ENCODE data around the gene VKORC1L1. TPM values are rescaled to one million over a fixed set of nuclear protein-coding genes. Genes with fewer than 3 reads are reported as not detected.
A peak's percentile ranks its signal among the peaks of the same experiment; 100 is the strongest.
"Not testable (repeated sequence)": the region's sequence is repeated elsewhere in the genome, so short reads cannot be mapped to it uniquely, and the experiment has no call there.

VKORC1L1 gene
- polyA plus RNA-seq, 3 donors from 2014 or later, result 2.9 to 4.6 (median 3.8) TPM

- no peaks in the 10 kb centered on the region for H3K9me3 Mint-ChIP-seq
- H3K4me1 Mint-ChIP-seq, result peaks cover 10 to 17% of the 10 kb centered on the region in 2 donors
- no peak for DNase-seq
- H3K27ac Mint-ChIP-seq, result peak overlapping the region; percentile 90 to 98 (median 94)
- H3K4me3 Mint-ChIP-seq, result peak overlapping the region in 4 of 5 donors; percentile 19 to 94 (median 88)
- peaks cover 0 to 6% (median 4%) of the 10 kb centered on the region in 3 donors for H3K27me3 Mint-ChIP-seq (ENCODE audit: low read depth in 3 of 3)
- H3K36me3 Mint-ChIP-seq, result no peaks in the 10 kb centered on the region
Measured at GRCh38 chr7:65979583-65980477, 107.0 kb downstream of the VKORC1L1 start.

DNA sequence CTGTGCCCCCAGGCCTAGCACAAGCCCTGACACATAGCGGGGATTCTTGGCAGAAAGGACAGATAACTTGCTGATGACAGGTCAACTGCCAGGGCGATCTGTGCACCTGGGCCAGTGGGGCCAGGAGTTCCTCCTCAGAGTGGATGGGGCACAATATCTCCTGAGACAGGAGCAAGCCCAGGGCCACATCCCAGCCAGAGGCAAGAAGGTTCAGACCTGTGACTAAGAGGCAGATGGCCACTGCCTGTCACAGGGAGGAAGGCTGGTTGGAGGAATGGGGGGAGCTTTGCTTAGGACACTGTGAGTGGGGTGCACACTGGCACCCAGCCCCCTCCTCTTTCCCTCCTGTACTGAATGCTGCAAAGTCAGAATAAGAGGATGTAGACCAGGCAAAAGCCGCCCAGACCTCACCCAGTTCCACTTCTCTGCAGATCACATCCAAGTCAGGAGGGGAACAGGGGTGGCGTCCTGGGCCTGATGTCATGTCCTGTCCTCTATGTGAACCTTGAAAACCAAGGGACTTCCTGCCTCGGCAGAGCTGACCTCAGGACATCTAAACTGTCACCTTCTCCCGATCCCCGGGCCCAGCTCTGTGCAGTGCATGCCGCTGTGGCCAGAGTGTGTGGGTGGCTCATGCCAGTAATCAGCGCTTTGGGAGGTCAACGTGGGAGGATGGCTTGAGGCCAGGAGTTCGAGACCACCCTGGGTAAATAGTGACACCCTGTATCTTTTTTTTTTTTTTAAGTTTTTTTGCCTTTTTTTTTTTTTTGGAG is 107.8 kb downstream of the VKORC1L1 start:
- no peaks in the 10 kb centered on the region for H3K9me3 Mint-ChIP-seq
- peak overlapping the region; percentile 87 to 94 (median 89) for H3K4me3 Mint-ChIP-seq
- H3K4me1 Mint-ChIP-seq, result peaks cover 10 to 17% of the 10 kb centered on the region in 2 donors
- no peaks in the 10 kb centered on the region for H3K36me3 Mint-ChIP-seq
- DNase-seq, result peak; percentile 79 to 81 (median 81)
- peaks cover 0 to 6% (median 4%) of the 10 kb centered on the region in 3 donors for H3K27me3 Mint-ChIP-seq (ENCODE audit: low read depth in 3 of 3)
- H3K27ac Mint-ChIP-seq, result peak overlapping the region; percentile 90 to 98 (median 94)

- Mint-ChIP-seq H3K27ac (peak within 1 kb of the TSS; percentile 90 to 98 (median 94)), H3K27me3 (ENCODE audit: low read depth in 3 of 3) (peaks cover 0 to 6% (median 4%) of the 10 kb centered on the region in 3 donors), H3K9me3 (no peaks in the 10 kb centered on the region), H3K4me3 (peak within 1 kb of the TSS; percentile 87 to 94 (median 89)), H3K4me1 (peaks cover 10 to 17% of the 10 kb centered on the region in 2 donors), H3K36me3 (no peaks in the 10 kb centered on the region)
- DNase-seq, result peak; percentile 84 to 85 (median 85)
Measured at GRCh38 chr7:65981965-65982792, 109.3 kb downstream of the VKORC1L1 start, which contains the start of gene GUSB. TSS of gene GUSB (minus strand) at chr7:65982213. CDS start at chr7:65982183, 30 bp downstream.

DNA sequence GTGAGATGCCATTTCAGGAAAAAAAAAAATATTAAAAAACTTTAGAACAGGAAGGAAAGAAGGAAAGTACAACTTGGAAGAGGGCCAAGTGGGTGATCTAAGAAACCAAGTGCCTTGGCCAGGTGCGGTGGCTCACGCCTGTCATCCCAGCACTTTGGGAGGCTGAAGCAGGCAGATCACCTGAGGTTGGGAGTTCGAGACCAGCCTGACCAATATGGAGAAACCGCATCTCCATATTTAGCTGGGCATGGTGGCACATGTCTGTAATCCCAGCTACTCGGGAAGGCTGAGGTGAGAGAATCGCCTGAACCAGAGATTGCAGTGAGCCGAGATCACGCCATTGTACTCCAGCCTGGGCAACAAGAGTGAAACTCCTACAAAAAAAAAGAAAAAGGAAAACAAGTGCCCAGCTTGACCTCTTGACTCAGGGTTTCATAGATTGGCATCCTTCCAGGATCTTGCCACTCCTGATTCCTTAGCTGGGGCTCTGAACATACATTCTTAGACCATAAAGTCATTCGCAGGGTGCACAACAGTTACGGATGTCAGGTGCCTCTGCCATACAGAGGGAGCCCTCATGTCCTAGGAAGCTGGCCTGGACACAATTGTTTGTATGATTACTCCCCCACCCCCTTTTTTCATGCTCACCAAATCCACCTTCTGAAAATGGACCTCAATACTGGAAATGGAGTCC is 111.2 kb downstream of the VKORC1L1 start:
- H3K4me1 Mint-ChIP-seq, result peaks cover 10 to 15% of the 10 kb centered on the region in 2 donors
- peaks cover 0 to 6% (median 6%) of the 10 kb centered on the region in 3 donors for H3K27me3 Mint-ChIP-seq (ENCODE audit: low read depth in 3 of 3)
- peak overlapping the region in 1 of 6 donors; percentile 17 for H3K27ac Mint-ChIP-seq
- no peak for DNase-seq
- no peak overlapping the region for H3K4me3 Mint-ChIP-seq
- H3K9me3 Mint-ChIP-seq, result no peaks in the 10 kb centered on the region
- peaks cover 0 to 4% (median 0%) of the 10 kb centered on the region in 3 donors for H3K36me3 Mint-ChIP-seq

DNA sequence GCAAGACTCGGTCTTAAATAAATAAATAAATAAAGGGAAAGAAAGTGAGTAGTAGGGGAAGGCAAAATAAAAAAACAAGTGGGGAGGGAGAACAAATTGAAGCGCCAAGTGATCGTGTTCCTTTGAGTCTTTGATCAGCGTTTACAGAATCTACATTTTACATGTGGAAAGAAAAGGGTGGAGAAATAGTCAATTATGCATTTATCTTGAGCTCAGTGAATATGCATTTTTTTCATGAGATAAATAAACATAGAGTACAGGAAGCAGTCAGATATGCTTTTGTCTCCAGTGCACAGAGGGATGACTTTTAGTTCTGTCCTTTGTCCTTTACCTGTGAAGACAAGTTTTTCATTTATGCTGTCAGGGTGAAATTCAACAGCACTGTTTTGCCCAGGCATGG is 115.2 kb downstream of the VKORC1L1 start:
- Mint-ChIP-seq H3K4me3 (no peak overlapping the region), H3K9me3 (no peaks in the 10 kb centered on the region), H3K27me3 (ENCODE audit: low read depth in 3 of 3) (peaks cover 0 to 2% (median 2%) of the 10 kb centered on the region in 3 donors), H3K4me1 (no peaks in the 10 kb centered on the region), H3K36me3 (peaks cover 0 to 4% (median 0%) of the 10 kb centered on the region in 3 donors), H3K27ac (no peak overlapping the region)
- DNase-seq, result no peak

DNA sequence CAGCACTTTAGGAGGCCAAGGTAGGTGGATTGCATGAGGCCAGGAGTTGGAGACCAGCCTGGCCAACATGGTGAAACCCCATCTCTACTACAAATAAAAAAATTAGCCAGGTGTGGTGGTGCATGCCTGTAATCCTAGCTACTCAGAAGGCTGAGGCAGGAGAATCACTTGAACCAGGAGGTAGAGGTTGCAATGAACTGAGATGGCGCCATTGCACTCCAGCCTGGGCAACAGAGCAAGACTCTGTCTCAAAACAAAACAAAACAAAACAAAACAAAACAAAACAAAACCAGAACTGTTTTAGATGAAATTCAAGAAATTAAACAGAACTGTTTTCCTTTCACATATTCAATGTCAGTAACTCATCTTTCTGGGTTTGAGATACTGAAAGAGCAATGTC is 115.6 kb downstream of the VKORC1L1 start:
- not testable (repeated sequence) for DNase-seq; H3K4me3 Mint-ChIP-seq; H3K36me3 Mint-ChIP-seq; H3K27me3 Mint-ChIP-seq (ENCODE audit: low read depth in 3 of 3); H3K27ac Mint-ChIP-seq; H3K9me3 Mint-ChIP-seq; H3K4me1 Mint-ChIP-seq

- Mint-ChIP-seq H3K27me3 (ENCODE audit: low read depth in 3 of 3) (peaks cover 0 to 2% (median 2%) of the 10 kb centered on the region in 3 donors), H3K4me1 (no peaks in the 10 kb centered on the region), H3K36me3 (peaks cover 0 to 4% (median 0%) of the 10 kb centered on the region in 3 donors), H3K9me3 (no peaks in the 10 kb centered on the region), H3K27ac (no peak overlapping the region), H3K4me3 (no peak overlapping the region)
- no peak for DNase-seq
Measured at GRCh38 chr7:65989694-65990080, 116.8 kb downstream of the VKORC1L1 start.

DNA sequence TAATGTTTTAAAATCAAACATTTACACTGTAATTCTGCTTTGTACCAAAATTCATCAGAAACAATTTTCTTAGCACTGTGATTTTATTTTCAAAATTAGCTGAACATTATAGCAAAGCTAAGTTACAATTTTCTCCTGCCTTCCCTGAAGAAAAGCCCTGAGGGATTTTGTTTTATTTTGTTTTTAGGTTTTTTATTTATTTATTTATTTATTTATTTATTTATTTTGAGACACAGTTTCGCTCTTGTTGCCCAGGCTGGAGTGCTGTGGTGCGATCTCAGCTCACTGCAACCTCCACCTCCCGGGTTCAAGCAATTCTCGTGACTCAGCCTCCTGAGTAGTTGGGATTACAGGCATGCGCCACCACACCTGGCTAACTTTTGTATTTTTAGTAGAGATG is 119.0 kb downstream of the VKORC1L1 start:
- H3K9me3 Mint-ChIP-seq; H3K4me1 Mint-ChIP-seq; H3K27me3 Mint-ChIP-seq (ENCODE audit: low read depth in 3 of 3); DNase-seq; H3K36me3 Mint-ChIP-seq; H3K27ac Mint-ChIP-seq; H3K4me3 Mint-ChIP-seq: not testable (repeated sequence)

DNA sequence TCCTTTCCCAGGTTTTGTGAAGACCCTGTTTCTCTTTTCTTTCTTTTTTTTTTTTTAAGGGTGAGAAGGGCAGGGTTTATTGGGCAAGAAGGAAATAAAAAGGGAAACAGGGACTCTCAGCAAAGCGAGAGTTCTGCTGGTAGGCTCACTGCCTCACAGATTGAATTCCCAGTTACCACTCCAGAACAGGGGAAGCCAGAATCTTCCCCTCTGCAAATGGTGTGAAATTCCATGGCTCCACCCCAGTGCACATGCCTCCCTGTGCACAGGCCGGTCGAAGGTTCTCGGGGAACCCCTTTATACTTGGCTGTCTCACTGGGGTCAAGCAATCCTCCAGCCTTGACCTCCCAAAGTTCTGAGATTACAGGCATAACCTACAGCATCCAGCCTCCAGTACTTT is 119.7 kb downstream of the VKORC1L1 start:
- H3K27me3 Mint-ChIP-seq (ENCODE audit: low read depth in 3 of 3), result peaks cover 0 to 5% (median 2%) of the 10 kb centered on the region in 3 donors
- H3K4me1 Mint-ChIP-seq, result no peaks in the 10 kb centered on the region
- no peak overlapping the region for H3K27ac Mint-ChIP-seq
- H3K9me3 Mint-ChIP-seq, result no peaks in the 10 kb centered on the region
- H3K36me3 Mint-ChIP-seq, result peaks cover 0 to 4% (median 0%) of the 10 kb centered on the region in 3 donors
- H3K4me3 Mint-ChIP-seq, result no peak overlapping the region
- DNase-seq, result no peak

GRCh38 chr7:65994984-65995383 is 122.1 kb downstream of the VKORC1L1 start:
- not testable (repeated sequence) for H3K4me3 Mint-ChIP-seq; H3K27ac Mint-ChIP-seq; H3K27me3 Mint-ChIP-seq (ENCODE audit: low read depth in 3 of 3); H3K9me3 Mint-ChIP-seq; DNase-seq; H3K36me3 Mint-ChIP-seq; H3K4me1 Mint-ChIP-seq

DNA sequence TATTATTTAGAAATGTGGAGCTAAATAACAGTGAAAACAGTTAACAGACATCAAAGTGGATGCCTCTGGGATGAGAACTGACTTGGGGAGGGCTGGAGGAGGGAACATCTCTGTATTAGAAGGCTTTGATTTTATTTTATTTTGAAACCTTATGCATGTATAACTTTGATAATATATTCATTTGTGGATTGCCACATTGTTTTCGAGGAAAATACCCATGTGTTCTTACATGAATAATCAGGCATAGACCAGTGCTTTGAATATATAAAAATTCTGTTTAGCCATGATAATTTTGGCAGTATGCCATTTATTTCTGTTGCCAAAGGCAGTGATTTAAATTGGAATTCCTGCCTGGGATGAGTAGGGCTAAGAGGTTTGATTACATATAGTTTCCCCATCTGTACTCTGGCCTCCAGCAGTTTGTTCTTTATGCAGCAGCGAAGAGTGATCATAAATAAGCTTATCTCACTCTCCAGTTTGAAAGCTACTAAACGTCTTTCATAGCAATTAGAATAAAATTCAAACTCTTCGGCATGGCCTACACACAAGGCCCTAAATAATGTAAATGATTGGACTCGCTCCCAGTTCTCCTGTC is 128.0 kb downstream of the VKORC1L1 start:
- not testable (repeated sequence) for H3K36me3 Mint-ChIP-seq; H3K4me3 Mint-ChIP-seq; H3K27me3 Mint-ChIP-seq (ENCODE audit: low read depth in 3 of 3); DNase-seq; H3K27ac Mint-ChIP-seq; H3K4me1 Mint-ChIP-seq; H3K9me3 Mint-ChIP-seq

- H3K27ac Mint-ChIP-seq; H3K36me3 Mint-ChIP-seq; H3K4me1 Mint-ChIP-seq; DNase-seq; H3K9me3 Mint-ChIP-seq; H3K27me3 Mint-ChIP-seq (ENCODE audit: low read depth in 3 of 3); H3K4me3 Mint-ChIP-seq: not testable (repeated sequence)
Measured at GRCh38 chr7:66005115-66005671, 132.3 kb downstream of the VKORC1L1 start.
